Measurements from ENCODE around the gene ZDHHC19. TPM values are rescaled to one million over a fixed set of nuclear protein-coding genes. Genes with fewer than 3 reads are reported as not detected.
"Not testable (repeated sequence)": the region's sequence is repeated elsewhere in the genome, so short reads cannot be mapped to it uniquely, and the experiment has no call there.

ZDHHC19 gene
- polyA plus RNA-seq, 4 donors, result 0.22 to 0.32 (median 0.29) TPM; not detected in 1

DNA sequence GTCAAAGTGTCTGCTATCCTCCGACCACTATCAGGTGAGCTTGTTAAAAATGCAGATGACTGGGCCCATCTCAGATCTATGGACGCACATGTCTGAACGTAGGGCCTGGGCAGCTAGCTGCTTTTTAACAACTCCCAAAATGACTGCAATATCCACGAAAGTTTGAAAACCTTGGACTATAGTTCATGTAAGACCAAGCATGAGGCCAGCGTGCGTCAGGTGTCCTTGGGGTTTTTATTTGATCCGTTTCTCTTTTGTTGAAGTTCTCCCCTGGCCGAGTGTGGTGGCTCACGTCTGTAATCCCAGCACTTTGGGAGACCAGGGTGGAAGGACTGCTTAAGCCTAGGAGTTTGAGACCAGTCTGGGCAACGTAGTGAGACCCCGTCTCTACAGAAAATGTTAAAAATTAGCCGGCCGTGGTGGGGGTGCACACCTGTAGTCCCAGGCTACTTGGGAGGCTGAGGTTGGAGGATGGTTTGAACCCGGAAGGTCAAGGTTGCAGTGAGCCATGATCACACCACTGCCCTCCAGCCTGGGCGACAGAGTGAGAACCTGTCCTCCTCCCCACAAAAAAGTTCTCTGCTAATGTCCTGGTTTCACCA, 14.7 kb upstream of the ZDHHC19 start:
- DNase-seq (ENCODE audit: low read depth in 4 of 4, low spot score in 2 of 4), result no peak

DNA sequence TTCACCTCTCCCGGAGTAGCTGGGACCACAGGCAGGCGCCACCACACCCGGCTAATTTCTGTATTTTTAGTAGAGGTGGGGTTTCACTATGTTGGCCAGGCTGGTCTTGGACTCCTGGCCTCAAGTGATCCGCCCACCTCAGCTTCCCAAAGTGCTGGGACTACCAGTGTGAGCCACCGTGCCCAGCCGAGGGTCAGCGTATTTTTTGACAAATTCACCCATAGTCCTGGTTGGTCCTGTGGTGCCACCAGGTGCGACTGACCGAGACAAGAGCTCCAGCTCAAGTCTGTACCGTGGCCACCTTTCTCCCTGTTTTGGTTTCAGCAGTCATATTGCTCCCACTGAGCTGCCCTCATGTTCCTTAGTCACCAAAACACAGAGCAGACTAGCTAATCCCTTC, 13.9 kb upstream of the ZDHHC19 start:
- no peak for DNase-seq (ENCODE audit: low read depth in 4 of 4, low spot score in 2 of 4)

DNA sequence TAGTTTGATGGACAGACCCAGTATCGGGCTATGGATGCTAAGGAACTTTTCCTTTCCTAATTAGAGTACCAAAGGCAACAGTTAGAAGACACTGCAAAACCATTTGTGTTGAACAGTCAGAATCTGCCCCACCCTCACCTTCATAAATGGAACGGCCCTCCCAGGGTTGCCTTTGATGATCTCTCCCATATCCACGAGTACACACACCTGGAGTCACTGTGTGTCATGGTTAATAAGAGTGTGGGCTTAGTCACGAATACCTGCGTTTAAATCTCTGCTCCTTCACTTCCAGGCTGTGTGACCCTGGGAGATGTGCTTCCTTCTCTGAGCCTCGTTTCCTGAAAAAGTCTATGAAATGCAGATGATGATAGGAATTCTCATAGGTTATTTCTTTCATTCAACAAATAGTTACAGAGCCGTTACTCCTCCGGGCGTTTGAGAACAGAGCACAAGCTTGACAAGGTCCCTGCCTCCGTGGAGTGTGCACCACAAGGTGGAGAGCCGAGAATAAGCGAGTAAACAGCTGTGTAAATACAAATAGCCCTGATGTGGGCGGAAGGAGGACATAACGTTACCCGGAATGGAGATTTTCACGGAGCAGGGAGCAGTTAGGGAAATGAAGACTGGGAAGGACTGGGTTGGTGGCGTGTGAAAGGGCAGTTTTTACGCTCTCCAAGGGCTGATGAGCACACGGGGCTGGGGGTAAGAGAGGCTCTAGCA, 11.8 kb upstream of the ZDHHC19 start:
- no peak for DNase-seq (ENCODE audit: low read depth in 4 of 4, low spot score in 2 of 4)

DNA sequence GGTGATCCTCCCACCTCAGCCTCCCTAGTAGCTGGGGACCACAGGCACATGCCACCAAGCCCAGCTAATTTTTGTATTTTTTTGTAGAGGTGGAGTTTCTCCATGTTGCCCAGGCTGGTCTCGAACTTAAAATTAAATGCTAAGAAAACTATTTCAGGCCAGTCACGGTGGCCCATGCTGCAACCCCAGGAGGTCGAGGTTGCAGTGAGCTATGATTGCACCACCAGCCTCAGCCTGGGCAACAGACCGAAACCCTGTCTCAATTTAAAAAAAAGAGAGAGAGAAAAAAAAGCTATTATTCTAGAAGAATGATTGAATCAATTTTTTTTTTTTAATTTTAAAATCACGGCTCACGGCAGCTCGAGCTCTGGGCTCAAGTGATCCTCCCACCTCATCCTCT, 9.8 kb upstream of the ZDHHC19 start:
- DNase-seq (ENCODE audit: low read depth in 4 of 4, low spot score in 2 of 4), result no peak

DNA sequence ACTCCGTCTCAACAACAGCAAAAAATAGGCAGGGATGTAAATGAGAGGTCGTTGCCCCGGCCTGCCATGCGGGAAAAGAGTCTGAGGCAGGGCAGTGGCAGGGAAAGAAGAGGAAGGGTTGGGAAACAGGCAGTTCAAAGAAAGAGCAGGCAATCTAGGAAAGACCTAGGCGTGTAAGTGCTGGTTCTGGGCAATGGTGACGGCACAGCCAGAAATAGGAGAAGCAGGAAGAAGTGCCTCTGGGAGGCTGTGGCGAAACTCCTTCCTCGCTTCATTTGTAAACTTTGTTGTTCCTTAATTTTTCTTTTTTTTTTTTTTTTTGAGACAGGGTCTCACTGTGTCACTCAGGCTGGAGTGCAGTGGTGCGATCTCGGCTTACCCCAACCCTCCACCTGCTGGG, 9.4 kb upstream of the ZDHHC19 start:
- no peak for DNase-seq (ENCODE audit: low read depth in 4 of 4, low spot score in 2 of 4)

DNA sequence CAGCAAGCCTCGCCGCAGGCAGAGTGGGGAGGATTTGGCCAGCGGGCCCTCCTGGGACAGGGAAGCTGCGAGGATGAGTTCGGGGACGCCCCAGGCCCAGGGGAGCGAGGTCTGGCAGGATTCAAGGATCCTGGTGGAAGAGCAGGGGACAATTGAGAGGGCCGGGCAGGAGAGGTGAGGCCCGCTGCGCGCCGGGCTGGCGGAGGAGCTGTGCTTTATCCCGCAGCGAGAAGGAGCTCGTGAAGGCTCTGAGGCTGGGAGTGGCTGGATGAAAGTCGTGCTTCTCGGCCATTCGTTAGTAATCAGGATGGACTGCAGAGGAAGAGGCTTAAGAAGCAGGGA, 8.7 kb upstream of the ZDHHC19 start:
- no peak for DNase-seq (ENCODE audit: low read depth in 4 of 4, low spot score in 2 of 4)

DNA sequence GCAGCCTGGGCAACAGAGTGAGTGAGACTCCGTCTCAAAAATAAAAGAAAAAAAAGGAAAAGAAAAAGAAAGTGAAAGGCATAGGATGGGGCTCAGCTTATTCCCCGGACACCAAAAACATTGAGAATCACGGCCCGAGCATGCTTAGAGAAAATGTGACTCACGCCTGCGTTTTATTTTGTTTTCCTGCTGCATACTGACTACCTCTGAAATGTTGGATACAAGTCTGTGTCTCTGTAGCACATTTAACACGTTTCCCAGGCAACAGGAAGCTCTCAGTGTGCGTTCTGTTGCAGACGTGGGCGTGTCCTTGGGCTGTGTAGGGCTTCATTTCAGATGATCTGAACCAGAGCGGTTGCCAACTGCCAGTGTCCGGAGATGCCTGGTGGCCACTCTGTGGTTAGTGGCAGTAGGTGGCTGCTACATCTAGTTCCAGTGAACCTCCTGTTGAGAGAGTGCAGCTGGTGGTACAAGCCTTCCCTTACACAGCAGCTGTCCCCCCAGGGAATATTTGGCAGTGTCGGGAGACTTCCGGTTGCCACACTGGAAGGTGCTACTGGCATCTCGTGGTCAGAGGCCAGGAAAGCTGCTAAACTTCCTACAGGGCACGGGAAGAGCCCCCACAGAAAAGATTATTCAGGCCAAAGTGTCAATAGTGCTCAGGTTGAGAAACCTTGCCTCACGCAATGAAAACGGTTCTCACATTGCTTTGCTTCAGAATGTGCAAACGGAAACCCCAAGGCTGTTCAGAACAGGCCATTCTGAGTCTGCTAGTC, 8.2 kb upstream of the ZDHHC19 start:
- no peak for DNase-seq (ENCODE audit: low read depth in 4 of 4, low spot score in 2 of 4)

DNA sequence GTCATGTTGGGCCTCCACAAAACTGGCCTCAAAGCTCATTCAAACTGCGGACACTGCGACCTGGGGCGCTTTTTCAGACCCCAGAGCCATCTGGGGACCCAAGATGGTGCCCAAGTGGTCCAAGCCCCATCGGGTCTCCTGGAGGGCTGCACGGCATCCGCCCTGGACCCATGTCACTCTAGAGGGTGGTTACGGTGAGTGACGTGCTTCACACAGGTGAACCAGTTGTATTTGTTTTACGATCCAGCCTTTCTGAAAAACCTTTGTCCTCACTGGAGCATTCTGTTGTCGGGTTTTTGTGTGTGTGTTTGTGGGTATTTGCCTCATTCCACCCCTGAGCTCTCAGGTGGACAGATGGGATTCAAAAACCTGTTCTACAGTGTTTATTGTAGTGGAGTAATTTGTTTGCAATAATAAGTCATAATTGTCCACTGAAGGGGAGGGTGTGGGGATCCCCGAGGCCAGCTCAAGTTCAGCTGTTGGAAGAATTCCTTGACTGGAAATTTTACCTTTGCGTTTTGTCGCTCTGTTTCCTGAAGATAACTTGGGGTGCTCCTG, 7.0 kb upstream of the ZDHHC19 start:
- DNase-seq (ENCODE audit: low read depth in 4 of 4, low spot score in 2 of 4), result no peak

DNA sequence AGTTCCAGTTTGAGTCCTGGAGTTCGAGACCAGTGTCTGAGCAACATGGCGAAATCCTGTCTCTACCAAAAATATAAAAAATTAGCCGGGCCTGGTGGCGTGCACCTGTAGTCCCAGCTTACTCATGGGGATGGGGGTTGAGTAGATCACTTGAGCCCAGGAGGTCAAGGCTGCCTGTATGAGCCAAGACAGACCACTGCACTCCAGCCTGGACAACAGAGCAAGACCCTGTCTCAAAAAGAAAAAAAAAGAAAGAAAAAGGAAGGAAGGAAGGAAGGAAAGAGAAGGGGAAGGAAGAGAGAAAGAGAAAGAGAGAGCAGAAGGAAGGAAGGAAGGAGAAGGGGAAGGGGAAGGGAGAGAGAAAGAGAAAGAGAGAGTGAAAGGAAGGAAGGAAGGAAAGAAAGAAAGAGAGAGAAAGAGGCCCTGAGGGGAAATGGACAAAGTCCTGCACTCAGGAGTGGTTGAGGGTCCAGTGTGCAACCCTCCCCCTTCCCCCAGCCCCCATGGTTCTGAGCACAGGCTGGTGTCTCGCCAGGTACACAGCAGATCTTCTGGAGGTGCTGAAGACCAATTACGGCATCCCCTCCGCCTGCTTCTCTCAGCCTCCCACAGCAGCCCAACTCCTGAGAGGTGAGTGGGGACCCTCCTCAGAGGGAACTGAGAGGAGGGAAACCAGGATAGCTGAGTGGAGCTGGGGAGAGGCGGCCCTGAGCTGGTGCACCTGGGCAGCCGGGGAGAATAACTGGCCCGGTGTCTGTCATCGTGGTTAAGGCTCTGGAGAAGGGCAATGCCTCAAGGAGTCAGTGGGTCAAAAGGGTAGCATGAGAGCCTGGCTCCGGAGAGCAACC, 6.3 kb upstream of the ZDHHC19 start:
- DNase-seq (ENCODE audit: low read depth in 4 of 4, low spot score in 2 of 4), result no peak

DNA sequence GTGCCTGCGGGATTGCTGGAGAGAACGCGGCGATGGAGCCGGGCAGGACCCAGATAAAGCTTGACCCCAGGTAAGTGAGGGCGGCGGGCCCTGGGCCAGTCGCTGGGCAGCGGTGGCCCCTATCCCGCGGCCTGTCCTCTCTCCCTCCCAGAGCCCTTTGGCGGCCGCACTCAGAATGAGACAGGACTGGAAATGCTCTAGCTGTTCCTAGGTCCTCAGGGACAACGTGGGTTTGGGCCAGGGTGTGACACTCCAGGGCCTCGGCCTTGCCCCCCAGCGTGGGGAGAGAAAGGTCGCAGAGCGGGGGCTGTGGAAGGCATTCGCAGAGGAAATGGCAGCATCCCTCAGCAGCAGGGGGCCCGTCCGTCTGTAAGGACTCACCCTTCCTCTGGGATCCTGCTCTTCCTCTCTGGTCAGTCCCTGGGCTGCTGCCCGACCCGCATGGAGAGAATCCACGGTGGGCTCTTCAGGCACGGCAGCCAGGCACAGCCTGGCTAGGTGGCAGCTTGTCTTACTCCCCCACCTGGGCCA, 5.5 kb upstream of the ZDHHC19 start:
- DNase-seq (ENCODE audit: low read depth in 4 of 4, low spot score in 2 of 4), result no peak

DNA sequence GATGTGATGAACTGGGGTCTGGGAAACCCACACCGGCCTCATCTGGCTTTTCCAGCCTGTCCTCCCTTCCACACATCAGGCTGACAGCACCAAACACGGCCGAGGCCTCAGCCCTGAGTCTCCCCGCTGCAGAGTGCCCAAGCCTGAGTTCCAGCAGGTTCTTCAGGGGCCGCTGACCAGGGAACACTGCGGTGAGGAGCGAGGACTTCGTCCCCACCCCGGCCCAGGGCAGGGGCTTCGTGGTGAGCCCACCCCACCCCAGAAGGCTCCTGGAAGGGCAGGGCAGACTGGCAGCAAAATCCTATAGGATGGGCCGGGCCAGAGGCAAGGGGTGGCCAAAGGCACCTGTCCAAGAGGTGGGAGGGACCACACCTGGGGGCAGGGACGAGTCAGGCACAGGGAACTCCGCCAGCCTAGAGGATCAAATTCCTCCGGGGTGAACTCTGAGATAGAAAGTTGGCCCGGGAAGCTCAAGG, 4.9 kb upstream of the ZDHHC19 start, which contains the start of gene SLC51A:
SLC51A (plus strand) TSS at position 446 of the 476 bp plus-strand sequence. CDS start 179 bp downstream, outside the sequence.
- DNase-seq (ENCODE audit: low read depth in 4 of 4, low spot score in 2 of 4), result no peak

DNA sequence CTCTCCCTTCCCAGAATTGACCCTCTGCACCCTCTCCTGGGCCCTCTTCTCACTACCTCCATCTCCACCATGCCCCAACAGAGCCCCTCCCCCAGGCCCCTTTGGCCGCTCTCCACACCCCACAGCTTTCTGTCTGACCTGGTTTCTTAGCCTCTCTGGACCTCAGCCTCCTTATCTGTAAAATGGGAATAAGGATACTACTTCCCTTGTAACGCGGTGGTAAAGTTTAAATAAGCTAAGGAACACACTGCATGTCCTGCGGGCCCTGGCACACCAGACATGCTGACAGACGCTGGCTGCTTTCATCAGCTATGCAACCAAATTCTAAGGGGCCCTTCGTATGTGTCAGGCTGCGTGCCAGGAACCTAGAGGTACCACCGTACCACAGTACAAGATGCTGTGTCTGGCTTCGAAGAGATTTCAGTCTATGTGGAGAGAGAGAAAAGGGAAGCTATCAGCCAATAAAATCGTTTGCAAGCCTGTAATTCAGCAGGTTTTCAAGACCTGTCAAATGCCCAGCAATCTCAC, 4.4 kb upstream of the ZDHHC19 start:
- DNase-seq (ENCODE audit: low read depth in 4 of 4, low spot score in 2 of 4), result no peak

DNA sequence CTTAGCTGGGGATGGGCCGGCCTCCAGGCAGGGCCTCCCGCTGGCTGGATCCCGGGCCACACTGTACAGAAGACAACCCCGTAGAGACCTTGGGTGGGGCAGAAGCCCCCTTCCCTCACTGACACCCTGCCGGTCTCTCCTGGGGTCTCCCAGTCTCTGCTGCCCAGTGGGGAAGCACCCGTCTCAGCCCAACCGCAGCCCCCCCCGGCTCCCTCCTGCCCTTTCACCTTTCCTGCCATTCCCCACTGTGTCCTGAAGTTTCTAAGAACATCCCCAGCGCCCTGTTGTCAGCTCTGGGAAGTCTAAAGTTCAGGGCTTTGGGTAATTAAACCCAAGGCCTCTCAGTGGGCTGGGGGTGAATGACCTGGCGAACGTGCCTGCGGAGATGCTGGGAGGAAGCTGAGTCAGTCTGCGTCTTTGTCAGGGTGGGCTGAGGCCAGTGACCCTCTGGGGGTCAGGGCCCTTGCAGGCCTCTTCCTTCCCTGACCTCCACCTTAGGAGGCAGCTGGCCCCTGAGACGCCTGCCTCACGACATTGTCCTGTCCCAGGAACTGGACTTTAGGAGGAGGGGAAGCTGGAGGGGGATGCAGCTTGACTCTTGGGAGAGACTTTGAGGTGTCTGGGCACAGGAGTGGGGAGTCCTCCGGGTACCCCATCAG, 3.7 kb upstream of the ZDHHC19 start:
- DNase-seq (ENCODE audit: low read depth in 4 of 4, low spot score in 2 of 4), result no peak

DNA sequence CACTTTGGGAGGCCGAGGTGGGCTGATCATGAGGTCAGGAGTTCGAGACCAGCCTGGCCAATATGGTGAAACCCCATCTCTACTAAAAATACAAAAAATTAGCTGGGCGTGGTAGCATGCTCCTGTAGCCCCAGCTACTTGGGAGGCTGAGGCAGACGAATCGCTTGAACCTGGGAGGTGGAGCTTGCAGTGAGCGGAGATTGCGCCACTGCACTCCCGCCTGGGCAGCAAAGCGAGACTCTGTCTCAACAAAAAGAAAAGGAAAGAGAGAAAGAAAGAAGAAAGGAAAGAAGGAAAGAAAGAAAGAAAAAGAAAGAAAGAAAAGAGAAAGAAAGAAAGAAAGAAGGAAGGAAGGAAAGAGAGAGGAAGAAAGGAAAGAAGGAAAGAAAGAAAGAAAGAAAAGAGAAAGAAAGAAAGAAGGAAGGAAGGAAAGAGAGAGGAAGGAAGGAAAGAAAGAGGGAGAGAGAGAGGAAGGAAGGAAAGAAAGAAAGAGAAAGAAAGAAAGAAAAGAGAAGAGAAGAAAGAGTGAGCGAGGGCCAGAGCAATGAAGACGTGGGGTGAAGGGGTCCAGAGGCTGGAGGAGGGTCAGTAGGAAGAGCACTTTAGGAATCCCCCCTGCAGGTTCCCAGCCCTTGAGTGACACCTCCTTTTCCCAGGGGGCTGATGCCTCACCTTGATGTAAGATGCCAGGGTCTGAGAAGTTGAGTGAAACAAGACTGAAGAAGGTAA, 1.1 kb downstream of the ZDHHC19 start:
- DNase-seq (ENCODE audit: low read depth in 4 of 4, low spot score in 2 of 4), result not testable (repeated sequence)

DNA sequence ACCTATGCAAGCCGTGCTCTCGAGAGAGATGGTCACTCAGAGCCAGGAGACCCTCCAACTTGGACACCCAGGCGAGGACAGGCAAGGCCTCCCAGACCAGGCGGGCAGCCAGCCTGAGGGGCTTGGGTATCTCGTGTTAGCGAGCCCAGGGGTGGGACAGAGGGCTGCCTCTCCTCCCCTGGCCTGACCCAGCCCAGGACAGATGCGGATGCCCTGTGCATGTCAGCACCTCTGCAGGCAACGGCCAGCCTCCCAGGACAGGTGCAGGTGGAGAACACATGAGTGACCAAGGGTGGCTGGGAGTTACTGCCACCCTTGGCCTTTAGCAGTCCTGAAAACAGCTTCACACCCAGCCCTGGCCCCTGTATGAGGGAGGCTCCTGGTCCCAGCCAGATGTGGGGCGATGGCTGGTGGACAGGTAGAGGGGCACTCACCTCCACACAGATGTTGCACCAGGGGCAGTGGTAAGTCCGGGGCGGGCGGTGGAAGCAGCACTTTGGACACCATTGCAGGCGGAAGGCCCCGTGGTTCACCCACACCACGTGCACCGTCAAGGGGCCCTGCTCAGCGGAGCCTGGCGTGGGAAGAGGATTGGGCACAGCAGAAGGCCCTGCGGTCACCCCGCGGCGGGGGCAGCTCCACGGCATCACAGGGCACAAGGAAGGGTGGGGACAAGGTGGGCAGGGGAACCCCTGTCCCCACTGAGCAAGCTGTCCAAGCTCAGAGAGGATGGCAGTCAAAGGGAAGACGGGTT, 2.1 kb downstream of the ZDHHC19 start:
- DNase-seq (ENCODE audit: low read depth in 4 of 4, low spot score in 2 of 4), result no peak

DNA sequence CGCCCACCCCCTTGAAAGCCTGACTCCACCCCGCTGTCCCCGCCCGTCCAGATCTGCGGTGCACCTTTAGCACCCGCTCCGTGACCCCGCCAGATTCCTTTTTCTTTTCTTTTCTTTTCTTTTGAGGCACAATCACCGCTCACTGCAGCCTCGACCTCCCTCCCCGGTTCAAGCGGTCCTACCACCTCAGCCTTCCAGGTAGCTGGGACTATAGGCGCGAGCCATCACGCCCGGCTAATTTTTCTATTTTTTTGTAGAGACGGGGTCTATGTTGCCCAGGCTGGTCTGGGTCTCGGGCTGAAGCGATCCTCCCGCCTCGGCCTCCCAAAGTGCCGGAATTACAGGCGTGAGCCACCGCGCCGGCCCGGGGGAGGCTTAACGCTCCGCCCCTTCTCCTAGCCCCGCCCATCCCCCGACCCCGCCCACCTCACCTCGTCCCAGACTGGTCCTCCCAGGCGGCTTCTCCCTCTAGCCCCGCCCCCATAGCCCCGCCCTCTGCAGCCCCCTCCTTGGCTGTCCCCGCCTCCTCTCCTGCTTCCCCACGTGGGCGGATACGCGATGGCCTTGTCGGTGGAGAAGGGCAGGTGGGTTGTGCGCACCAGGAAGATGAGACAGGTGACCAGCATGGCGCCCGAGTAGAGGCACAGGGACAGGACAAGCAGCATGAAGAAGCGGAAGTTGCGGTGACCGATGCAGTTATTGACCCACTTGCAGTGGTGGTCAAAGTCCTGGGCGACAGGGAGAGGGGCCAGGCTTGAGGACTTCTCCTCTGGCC, 3.2 kb downstream of the ZDHHC19 start:
- DNase-seq (ENCODE audit: low read depth in 4 of 4, low spot score in 2 of 4), result no peak

DNA sequence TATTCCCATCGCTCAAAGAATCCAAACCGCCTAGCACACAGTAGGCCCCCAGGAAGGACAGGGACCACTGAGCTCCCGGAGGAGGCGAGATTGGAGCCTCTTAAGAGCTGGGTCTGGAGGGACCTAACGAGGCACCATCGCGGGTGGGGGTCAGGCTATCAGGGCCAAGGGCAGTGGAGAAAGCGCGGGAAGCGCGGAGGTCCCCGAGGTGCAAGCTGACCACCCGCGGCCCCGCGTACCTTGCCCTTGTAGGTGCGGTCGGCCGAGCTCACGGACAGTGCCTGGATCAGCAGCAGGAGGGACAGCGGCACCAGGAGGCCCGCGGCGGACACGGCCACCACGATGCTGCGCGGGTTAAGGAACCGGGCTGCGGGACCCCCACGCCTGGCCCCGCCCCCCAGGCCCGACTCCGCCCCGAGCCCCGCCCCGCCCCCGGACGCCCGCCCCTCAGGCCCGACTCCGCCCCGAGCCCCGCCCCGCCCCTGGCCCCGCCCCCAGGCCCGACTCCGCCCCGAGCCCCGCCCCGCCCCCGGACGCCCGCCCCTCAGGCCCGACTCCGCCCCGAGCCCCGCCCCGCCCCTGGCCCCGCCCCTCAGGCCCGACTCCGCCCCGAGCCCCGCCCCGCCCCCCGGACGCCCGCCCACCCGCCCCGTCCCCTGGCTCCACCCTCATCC, 3.9 kb downstream of the ZDHHC19 start:
- DNase-seq (ENCODE audit: low read depth in 4 of 4, low spot score in 2 of 4), result no peak
